ENCODE results near the gene LRRN3. TPM values are rescaled to one million over a fixed set of nuclear protein-coding genes. Genes with fewer than 3 reads are reported as not detected.

The LRRN3 gene
- total RNA-seq, 1 experiment from 2014 or later = 5.8 TPM

- no peak for DNase-seq (ENCODE audit: low spot score)
- in situ Hi-C loops (cut with HindIII; ENCODE audit: low sequenced_read_pairs) = no loop called here
These were observed 15.4 kb upstream of the LRRN3 start for GRCh38 chr7:111075498-111075897.

GRCh38 chr7:111076205-111076604, 14.7 kb upstream of the LRRN3 start:
- no peak for DNase-seq (ENCODE audit: low spot score)
- in situ Hi-C loops (cut with HindIII; ENCODE audit: low sequenced_read_pairs) = no loop called here

- in situ Hi-C loops (cut with HindIII; ENCODE audit: low sequenced_read_pairs) = no loop called here
- no peak for DNase-seq (ENCODE audit: low spot score)
These were observed 13.9 kb upstream of the LRRN3 start for GRCh38 chr7:111077001-111077400.

GRCh38 chr7:111080495-111081105, 10.3 kb upstream of the LRRN3 start:
- in situ Hi-C loops (cut with HindIII; ENCODE audit: low sequenced_read_pairs) = no loop called here

GRCh38 chr7:111081546-111082267, 9.2 kb upstream of the LRRN3 start:
- in situ Hi-C loops (cut with HindIII; ENCODE audit: low sequenced_read_pairs) = no loop called here
- DNase-seq (ENCODE audit: low spot score) = no peak

More at GRCh38 chr7:111080495-111081105, 10.3 kb upstream of the LRRN3 start:
- DNase-seq (ENCODE audit: low spot score) = no peak

GRCh38 chr7:111082351-111082750, 8.6 kb upstream of the LRRN3 start:
- no peak for DNase-seq (ENCODE audit: low spot score)
- in situ Hi-C loops (cut with HindIII; ENCODE audit: low sequenced_read_pairs) = no loop called here

- DNase-seq (ENCODE audit: low spot score) = no peak
- in situ Hi-C loops (cut with HindIII; ENCODE audit: low sequenced_read_pairs) = no loop called here
These were observed 7.5 kb upstream of the LRRN3 start for GRCh38 chr7:111083413-111083812.

- no peak for DNase-seq (ENCODE audit: low spot score)
- in situ Hi-C loops (cut with HindIII; ENCODE audit: low sequenced_read_pairs) = no loop called here
These were observed 5.6 kb upstream of the LRRN3 start for GRCh38 chr7:111085356-111085755.

GRCh38 chr7:111086532-111086931, 4.4 kb upstream of the LRRN3 start:
- in situ Hi-C loops (cut with HindIII; ENCODE audit: low sequenced_read_pairs) = no loop called here
- DNase-seq (ENCODE audit: low spot score) = no peak

- no peak for DNase-seq (ENCODE audit: low spot score)
- in situ Hi-C loops (cut with HindIII; ENCODE audit: low sequenced_read_pairs) = no loop called here
These were observed 2.6 kb upstream of the LRRN3 start for GRCh38 chr7:111088328-111088727.

- peak; percentile 77 for DNase-seq (ENCODE audit: low spot score)
- in situ Hi-C loops (cut with HindIII; ENCODE audit: low sequenced_read_pairs) = no loop called here
These were observed 1.0 kb upstream of the LRRN3 start for GRCh38 chr7:111089822-111090426.

GRCh38 chr7:111091593-111092358, 849 bp downstream of the LRRN3 start:
- DNase-seq (ENCODE audit: low spot score) = peak; percentile 77
- in situ Hi-C loops (cut with HindIII; ENCODE audit: low sequenced_read_pairs) = no loop called here

- in situ Hi-C loops (cut with HindIII; ENCODE audit: low sequenced_read_pairs) = no loop called here
- peak; percentile 70 for DNase-seq (ENCODE audit: low spot score)
These were observed 1.7 kb downstream of the LRRN3 start for GRCh38 chr7:111092406-111093236.

- peak; percentile 59 for DNase-seq (ENCODE audit: low spot score)
- in situ Hi-C loops (cut with HindIII; ENCODE audit: low sequenced_read_pairs) = no loop called here
These were observed 2.6 kb downstream of the LRRN3 start for GRCh38 chr7:111093496-111093895.

- in situ Hi-C loops (cut with HindIII; ENCODE audit: low sequenced_read_pairs) = no loop called here
- DNase-seq (ENCODE audit: low spot score) = peak; percentile 65
These were observed 3.5 kb downstream of the LRRN3 start for GRCh38 chr7:111094419-111094818.

GRCh38 chr7:111096997-111097396, 6.1 kb downstream of the LRRN3 start:
- in situ Hi-C loops (cut with HindIII; ENCODE audit: low sequenced_read_pairs) = no loop called here
- no peak for DNase-seq (ENCODE audit: low spot score)

- DNase-seq (ENCODE audit: low spot score) = peak; percentile 78
- in situ Hi-C loops (cut with HindIII; ENCODE audit: low sequenced_read_pairs) = no loop called here
These were observed 7.3 kb downstream of the LRRN3 start for GRCh38 chr7:111098011-111098925.

GRCh38 chr7:111098926-111099250, 8.0 kb downstream of the LRRN3 start:
- DNase-seq (ENCODE audit: low spot score) = no peak
- in situ Hi-C loops (cut with HindIII; ENCODE audit: low sequenced_read_pairs) = no loop called here

All from G401 (cell line).